RWPE2 (cell line): ENCODE results near the gene CWF19L2.

ENCODE experiments used
- ATAC-seq: fragments of 200-7000 bp; cut with Tn5 transposase; 3 replicates; pipeline ENCODE4 v1.9.1; 2021; ENCODE audit warnings: low read depth
- DNase-seq: peaks from one replicate; pipeline ENCODE4 v3.0.0-alpha.2; 2020; ENCODE audit warnings: low spot score
- H3K27ac ChIP-seq: fragments of 450-650 bp; 2 replicates; pipeline ENCODE4 v1.5.1; 2017; ENCODE audit warnings: mild to moderate bottlenecking; ENCODE audit not compliant: poor library complexity, severe bottlenecking
- H3K27me3 ChIP-seq: fragments of 250-450 bp; sonication (Bioruptor Pico); 2 replicates; pipeline ENCODE4 v1.5.1; 2021; ENCODE audit warnings: mild to moderate bottlenecking, moderate library complexity; ENCODE audit not compliant: insufficient read depth, poor library complexity, severe bottlenecking
- H3K36me3 ChIP-seq: fragments of 250-450 bp; sonication (Bioruptor Pico); 2 replicates; pipeline ENCODE4 v1.5.1; 2020; ENCODE audit warnings: low read depth, mild to moderate bottlenecking, moderate library complexity
- H3K4me1 ChIP-seq: fragments of 250-450 bp; sonication (Bioruptor Pico); 2 replicates; pipeline ENCODE4 v1.5.1; 2021; ENCODE audit warnings: mild to moderate bottlenecking, moderate library complexity; ENCODE audit not compliant: insufficient read depth, poor library complexity, severe bottlenecking
- H3K4me3 ChIP-seq: fragments of 250-450 bp; sonication (Bioruptor Pico); 2 replicates; pipeline ENCODE4 v1.5.1; 2021; ENCODE audit warnings: mild to moderate bottlenecking, moderate library complexity; ENCODE audit not compliant: severe bottlenecking
- H3K9me3 ChIP-seq: fragments of 250-450 bp; sonication (Bioruptor Pico); 2 replicates; pipeline ENCODE4 v1.5.1; 2021; ENCODE audit warnings: mild to moderate bottlenecking, moderate library complexity; ENCODE audit not compliant: severe bottlenecking
- CTCF ChIP-seq: fragments of 450-650 bp; IDR thresholded peaks from one replicate; pipeline ENCODE4 v1.5.1; 2017; ENCODE audit warnings: mild to moderate bottlenecking, moderate library complexity; ENCODE audit not compliant: poor library complexity, severe bottlenecking

Gene CWF19L2

GRCh38 chr11:107372439-107372838 lies 85.2 kb downstream of the CWF19L2 start:
- no peak for DNase-seq
- Histone ChIP-seq H3K27me3 (no peaks in the 10 kb centered on the region), H3K27ac (no peak overlapping the region), H3K36me3 (no peaks in the 10 kb centered on the region), H3K4me3 (no peak overlapping the region), H3K9me3 (no peaks in the 10 kb centered on the region), H3K4me1 (peaks cover 7% of the 10 kb centered on the region)
- TF ChIP-seq CTCF = no peak
- no peak for ATAC-seq

GRCh38 chr11:107370390-107370789 lies 87.2 kb downstream of the CWF19L2 start:
- DNase-seq (no peak), ATAC-seq (no peak)
- no peaks in the 10 kb centered on the region for H3K27me3 ChIP-seq
- no peaks in the 10 kb centered on the region for H3K36me3 ChIP-seq
- H3K9me3 ChIP-seq = no peaks in the 10 kb centered on the region
- no peak overlapping the region for H3K27ac ChIP-seq
- no peak for TF ChIP-seq CTCF
- H3K4me1 ChIP-seq = peaks cover 7% of the 10 kb centered on the region
- no peak overlapping the region for H3K4me3 ChIP-seq

GRCh38 chr11:107359701-107360100 lies 97.9 kb downstream of the CWF19L2 start:
- Histone ChIP-seq H3K27ac (no peak overlapping the region), H3K9me3 (no peaks in the 10 kb centered on the region), H3K4me1 (no peaks in the 10 kb centered on the region), H3K27me3 (no peaks in the 10 kb centered on the region), H3K4me3 (no peak overlapping the region), H3K36me3 (no peaks in the 10 kb centered on the region)
- ATAC-seq (no peak), DNase-seq (no peak)
- TF ChIP-seq CTCF = no peak

- Histone ChIP-seq H3K36me3 (no peaks in the 10 kb centered on the region), H3K27ac (no peak overlapping the region), H3K4me3 (no peak overlapping the region), H3K4me1 (no peaks in the 10 kb centered on the region), H3K9me3 (no peaks in the 10 kb centered on the region), H3K27me3 (no peaks in the 10 kb centered on the region)
- DNase-seq = no peak
- no peak for TF ChIP-seq CTCF
- ATAC-seq = no peak
These were observed 99.7 kb downstream of the CWF19L2 start for GRCh38 chr11:107357877-107358276.

- DNase-seq (no peak), ATAC-seq (no peak)
- Histone ChIP-seq H3K27me3 (no peaks in the 10 kb centered on the region), H3K4me1 (no peaks in the 10 kb centered on the region), H3K36me3 (no peaks in the 10 kb centered on the region), H3K4me3 (no peak overlapping the region), H3K27ac (no peak overlapping the region), H3K9me3 (no peaks in the 10 kb centered on the region)
- TF ChIP-seq CTCF = no peak
These were observed 102.8 kb downstream of the CWF19L2 start for GRCh38 chr11:107354780-107355179.
